GM18873 (cell line): ENCODE results near the gene CACNA1C.

Source experiments
- ATAC-seq: cut with Tn5 transposase; IDR thresholded peaks from one replicate; pipeline ENCODE4 v1.9.1; 2021; ENCODE audit warnings: mild to moderate bottlenecking, moderate library complexity, moderate number of reproducible peaks; ENCODE audit not compliant: unreplicated experiment, low FRiP score

Gene CACNA1C

GRCh38 chr12:2654741-2655140 lies 602.0 kb downstream of the CACNA1C start:
- no peak for ATAC-seq

DNA sequence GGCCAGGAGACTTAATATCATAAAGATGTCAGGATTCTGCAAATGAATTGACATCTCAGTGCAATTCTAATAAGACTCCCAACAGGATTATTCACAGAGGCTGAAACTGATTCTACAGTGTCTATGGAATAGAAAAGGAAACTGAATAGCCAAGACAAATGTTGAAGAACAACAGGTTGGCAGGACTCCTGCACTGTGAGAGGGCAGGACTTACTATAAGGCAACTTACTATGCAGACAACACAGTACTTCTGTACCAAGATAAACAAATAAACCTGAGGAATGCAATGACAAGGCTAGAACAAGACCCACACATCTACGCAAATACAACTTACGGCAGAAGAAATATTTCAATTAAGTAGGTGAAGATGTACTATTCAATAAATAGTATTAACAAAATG lies 609.7 kb downstream of the CACNA1C start:
- no peak for ATAC-seq

DNA sequence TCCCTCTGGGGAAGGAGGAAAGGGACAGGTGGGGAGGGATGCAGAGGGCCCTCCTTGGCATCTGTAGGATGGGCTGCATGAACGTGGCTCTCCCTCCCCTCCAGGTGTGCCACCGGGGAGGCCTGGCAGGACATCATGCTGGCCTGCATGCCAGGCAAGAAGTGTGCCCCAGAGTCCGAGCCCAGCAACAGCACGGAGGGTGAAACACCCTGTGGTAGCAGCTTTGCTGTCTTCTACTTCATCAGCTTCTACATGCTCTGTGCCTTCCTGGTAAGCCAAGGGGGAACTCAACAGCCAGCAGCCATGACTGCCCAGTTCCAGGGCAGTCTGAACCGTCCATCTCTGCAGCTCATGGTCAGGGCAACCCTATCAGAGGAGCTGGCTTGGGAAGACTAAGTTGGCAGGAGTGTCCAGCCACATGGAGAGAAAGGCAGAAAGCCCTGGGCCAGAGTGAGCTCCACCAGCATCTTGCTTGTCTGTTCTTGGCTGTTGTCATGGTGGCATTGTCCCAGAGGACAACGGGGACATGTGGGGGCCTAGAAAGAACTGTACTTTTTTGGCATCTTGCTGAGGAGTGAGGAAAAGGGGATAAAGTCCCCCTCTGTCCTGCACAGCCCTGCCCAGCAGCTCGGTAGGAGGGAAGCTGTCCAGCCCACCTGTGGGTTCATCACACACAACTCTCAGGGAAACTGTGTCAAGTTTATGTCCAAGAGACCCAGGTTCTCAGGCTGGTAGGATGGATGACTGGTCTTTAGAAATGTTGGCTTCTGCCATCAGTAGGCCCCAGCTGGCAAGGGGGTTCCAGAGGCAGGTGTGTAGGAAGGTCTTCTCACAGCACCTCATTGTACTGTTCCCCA lies 612.2 kb downstream of the CACNA1C start:
- ATAC-seq, result no peak

DNA sequence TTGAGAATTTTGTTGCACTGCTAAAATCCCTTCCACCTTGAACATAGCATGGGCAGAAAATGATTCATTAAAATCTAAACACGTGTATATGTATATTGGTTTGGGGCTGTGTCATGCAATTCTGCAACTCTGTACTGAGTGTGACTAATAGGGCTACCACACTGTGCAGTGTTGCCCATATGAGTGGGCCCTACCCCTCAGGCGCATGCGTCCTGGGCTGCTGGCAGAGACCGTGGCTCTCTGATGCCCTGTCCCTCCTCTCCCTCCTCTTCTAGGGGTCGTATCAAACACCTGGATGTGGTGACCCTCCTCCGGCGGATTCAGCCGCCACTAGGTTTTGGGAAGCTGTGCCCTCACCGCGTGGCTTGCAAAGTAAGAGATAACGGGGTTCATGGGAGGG lies 613.6 kb downstream of the CACNA1C start:
- no peak for ATAC-seq

- ATAC-seq, result no peak
Measured at GRCh38 chr12:2666846-2667245, 614.1 kb downstream of the CACNA1C start.

DNA sequence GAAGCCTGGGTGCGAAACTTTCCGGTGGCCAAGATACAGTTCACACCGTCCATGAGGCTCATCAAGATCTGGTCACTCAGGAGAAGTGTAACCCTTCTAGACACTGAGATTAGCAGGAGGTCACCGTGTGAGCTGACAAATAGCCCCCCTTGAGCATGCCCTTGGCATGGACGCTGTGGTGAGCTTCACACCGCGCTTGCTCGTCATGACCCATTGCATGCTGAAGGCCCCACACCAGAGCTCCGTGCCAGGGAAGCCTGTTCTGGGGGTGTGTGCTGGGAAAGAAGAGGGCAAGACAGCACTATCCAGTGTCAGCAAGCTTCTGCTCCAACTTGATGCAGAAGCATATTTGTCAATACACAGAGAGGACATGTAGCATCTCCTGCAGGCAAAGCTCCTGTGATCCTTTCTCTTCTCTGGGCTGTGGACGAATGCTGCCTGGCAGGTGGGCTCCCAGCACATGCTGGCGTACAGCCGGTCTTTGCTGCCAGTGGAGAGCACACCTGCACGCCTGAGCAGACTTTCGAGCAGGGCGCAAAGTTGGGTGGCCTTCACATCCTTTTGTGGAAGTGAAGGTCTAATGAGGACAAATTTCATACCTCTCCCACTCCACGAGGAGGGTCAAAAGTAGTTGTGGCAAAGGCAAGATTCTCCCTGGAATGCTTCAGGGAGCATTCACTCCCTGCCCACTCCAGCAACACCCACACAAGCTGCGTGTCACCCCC lies 615.1 kb downstream of the CACNA1C start:
- ATAC-seq, result no peak

GRCh38 chr12:2668816-2669215 lies 616.0 kb downstream of the CACNA1C start:
- no peak for ATAC-seq

- ATAC-seq, result no peak
Measured at GRCh38 chr12:2669560-2669959, 616.8 kb downstream of the CACNA1C start.

GRCh38 chr12:2672863-2673262 lies 620.1 kb downstream of the CACNA1C start:
- no peak for ATAC-seq

- no peak for ATAC-seq
Measured at GRCh38 chr12:2673966-2674810, 621.4 kb downstream of the CACNA1C start.

DNA sequence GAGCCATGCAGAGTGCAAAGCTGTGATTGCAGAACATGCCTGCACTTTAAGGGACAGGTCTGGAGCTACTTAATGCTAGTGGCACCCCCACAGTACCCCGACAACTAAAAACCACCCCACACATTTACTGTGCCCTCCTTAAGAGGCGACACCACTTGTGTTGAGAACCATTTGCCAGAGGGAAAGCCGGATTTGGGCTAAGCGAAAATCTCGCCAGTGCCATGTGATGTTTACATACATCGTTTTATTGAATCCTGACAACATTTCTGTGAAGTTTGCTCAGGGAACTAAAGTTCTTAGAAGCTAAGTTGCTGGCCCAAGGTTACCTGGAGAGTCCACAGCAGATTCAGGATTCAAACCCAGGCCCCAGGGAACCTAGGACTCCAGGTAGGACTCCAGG lies 623.0 kb downstream of the CACNA1C start:
- ATAC-seq, result no peak

DNA sequence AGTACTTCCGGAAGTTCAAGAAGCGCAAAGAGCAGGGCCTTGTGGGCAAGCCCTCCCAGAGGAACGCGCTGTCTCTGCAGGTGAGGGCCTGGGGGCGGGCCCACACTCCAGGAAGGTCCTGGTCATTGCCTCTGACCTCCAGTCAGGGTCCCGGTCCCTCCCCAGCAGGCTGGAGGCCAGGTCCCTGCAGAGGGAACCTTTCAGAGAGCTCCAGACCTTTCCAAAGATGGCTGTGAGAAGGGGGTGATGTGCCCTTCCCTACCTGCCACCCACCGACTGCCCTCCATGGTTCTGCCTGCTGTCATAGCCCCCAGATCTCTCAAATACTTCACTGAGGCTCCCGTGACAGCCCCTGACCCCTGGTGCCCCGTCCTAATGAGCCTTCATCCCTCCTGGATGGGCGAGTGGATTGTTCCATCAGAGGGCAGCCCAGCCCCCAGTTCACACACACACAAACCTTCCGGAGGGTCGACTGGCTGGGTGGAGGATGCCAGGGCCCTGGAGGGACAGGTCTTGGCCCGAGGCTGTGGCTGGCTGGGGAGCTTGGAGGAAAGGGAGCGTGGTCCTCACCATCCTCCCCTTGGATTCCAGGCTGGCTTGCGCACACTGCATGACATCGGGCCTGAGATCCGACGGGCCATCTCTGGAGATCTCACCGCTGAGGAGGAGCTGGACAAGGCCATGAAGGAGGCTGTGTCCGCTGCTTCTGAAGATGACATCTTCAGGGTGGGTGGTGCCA lies 624.5 kb downstream of the CACNA1C start:
- ATAC-seq, result no peak

- no peak for ATAC-seq
Measured at GRCh38 chr12:2678426-2678825, 625.6 kb downstream of the CACNA1C start.

DNA sequence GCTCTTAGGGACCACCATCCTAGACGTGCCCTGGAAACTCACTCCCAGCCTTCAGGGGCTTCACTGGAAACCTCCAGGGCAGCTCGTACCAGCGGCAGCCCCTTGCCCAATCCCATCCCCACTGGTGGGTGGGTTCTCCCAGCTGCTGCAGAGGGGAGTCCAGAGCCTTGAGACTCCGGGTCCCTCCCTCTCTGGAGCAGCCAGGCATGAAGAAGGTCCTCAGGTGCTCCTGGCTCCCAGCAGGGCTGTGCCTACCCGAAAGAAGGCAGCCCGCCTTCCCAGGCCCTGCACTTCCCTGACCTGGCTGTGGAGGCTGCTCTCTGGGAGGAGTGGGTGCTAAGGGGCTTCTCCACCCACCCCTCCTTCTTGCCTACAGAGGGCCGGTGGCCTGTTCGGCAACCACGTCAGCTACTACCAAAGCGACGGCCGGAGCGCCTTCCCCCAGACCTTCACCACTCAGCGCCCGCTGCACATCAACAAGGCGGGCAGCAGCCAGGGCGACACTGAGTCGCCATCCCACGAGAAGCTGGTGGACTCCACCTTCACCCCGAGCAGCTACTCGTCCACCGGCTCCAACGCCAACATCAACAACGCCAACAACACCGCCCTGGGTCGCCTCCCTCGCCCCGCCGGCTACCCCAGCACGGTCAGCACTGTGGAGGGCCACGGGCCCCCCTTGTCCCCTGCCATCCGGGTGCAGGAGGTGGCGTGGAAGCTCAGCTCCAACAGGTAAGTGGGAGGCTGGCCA lies 626.5 kb downstream of the CACNA1C start:
- no peak for ATAC-seq

DNA sequence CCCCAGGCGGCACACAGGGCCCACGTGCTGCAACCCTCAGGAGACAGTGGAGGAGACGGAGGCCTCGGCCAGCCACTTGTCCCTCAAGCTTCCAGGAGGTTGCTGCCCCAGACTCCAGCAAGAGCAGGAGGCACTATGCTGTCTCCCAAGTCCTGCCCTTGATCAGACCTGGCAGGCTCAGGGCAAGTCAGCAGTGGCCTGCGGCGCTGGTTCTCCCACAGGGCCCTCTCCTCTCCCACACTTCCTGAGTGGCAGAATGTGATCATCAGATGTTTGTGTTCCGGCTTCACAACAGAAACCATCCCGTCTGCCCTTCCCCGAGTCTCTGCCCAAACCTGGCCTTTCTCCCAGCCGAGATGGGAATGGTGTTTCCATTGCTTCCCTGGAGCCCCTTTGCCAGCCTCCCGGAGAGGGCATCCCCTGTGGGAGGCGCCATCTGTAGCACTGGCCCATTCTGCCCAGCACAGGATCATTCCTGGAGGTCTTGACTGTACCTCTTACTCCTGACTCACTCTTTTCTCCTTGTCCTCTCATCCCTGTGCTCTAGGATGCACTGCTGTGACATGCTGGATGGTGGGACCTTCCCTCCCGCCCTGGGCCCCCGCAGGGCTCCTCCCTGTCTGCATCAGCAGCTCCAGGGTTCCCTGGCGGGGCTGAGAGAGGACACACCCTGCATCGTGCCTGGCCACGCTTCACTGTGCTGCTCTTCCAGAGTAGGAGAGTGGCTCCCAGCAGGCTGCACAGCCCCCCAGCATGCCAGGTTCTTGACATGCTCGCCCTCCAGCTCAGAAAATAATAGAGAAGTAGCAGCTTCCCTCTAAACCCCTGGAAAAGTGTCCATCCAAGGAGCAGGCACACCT lies 627.3 kb downstream of the CACNA1C start:
- no peak for ATAC-seq

GRCh38 chr12:2680676-2681039 lies 627.9 kb downstream of the CACNA1C start:
- no peak for ATAC-seq

GRCh38 chr12:2681450-2682205 lies 628.8 kb downstream of the CACNA1C start:
- no peak for ATAC-seq
